Neuronal stem cell (in vitro differentiated cells): ENCODE results near the gene PTGES3. TPM values are rescaled to one million over a fixed set of nuclear protein-coding genes. Genes with fewer than 3 reads are reported as not detected.
"Not testable (repeated sequence)": the region's sequence is repeated elsewhere in the genome, so short reads cannot be mapped to it uniquely, and the experiment has no call there.

Source experiments
- DNase-seq: peaks from one replicate; pipeline ENCODE4 v3.0.0-alpha.2; 2013; ENCODE audit warnings: low spot score
- H2AFZ ChIP-seq: one replicate; pipeline ENCODE4 v1.6.1; 2013; ENCODE audit warnings: mild to moderate bottlenecking, low read length, inconsistent platforms
- H2AK5ac ChIP-seq: 2 replicates; pipeline ENCODE4 v1.6.1; 2013; ENCODE audit warnings: low read depth, mild to moderate bottlenecking, inconsistent platforms, low read length, moderate library complexity, mixed read lengths
- H2BK120ac ChIP-seq: 2 replicates; pipeline ENCODE4 v1.6.1; 2013; ENCODE audit warnings: low read depth, mild to moderate bottlenecking, inconsistent platforms, low read length, moderate library complexity, mixed read lengths
- H2BK12ac ChIP-seq: one replicate; pipeline ENCODE4 v1.6.1; 2013; ENCODE audit warnings: low read length, inconsistent platforms
- H2BK15ac ChIP-seq: 2 replicates; pipeline ENCODE4 v1.6.1; 2013; ENCODE audit warnings: mild to moderate bottlenecking, low read length, inconsistent platforms, mixed read lengths
- H2BK5ac ChIP-seq: one replicate; pipeline ENCODE4 v1.6.1; 2013; ENCODE audit warnings: inconsistent platforms, mild to moderate bottlenecking, low read length, moderate library complexity
- H3K14ac ChIP-seq: one replicate; pipeline ENCODE4 v1.6.1; 2013; ENCODE audit warnings: low read length, inconsistent platforms
- H3K18ac ChIP-seq: 2 replicates; pipeline ENCODE4 v1.6.1; 2013; ENCODE audit warnings: low read length, inconsistent platforms
- H3K23ac ChIP-seq: 2 replicates; pipeline ENCODE4 v1.6.1; 2013; ENCODE audit warnings: low read depth, mild to moderate bottlenecking, mixed read lengths, low read length, inconsistent platforms; ENCODE audit not compliant: poor library complexity
- H3K27ac ChIP-seq: replicated peaks from 3 replicates; pipeline ENCODE4 v1.5.1; 2013; ENCODE audit warnings: low read length, inconsistent platforms
- H3K27me3 ChIP-seq, 3 experiments: 2 replicates each; pipeline ENCODE4 v1.6.1; 2013; ENCODE audit warnings: low read length in 3 of 3, mild to moderate bottlenecking in 2 of 3, inconsistent platforms in 1 of 3, low read depth in 1 of 3, mixed read lengths in 1 of 3, moderate library complexity in 1 of 3; ENCODE audit not compliant: control insufficient read depth in 3 of 3, insufficient read depth in 3 of 3
- H3K36me3 ChIP-seq, 2 donors: replicated peaks in 1 of 2; 2 replicates each; pipeline ENCODE4 v1.6.1; 2013; ENCODE audit warnings: low read length in 2 of 2; ENCODE audit not compliant: control insufficient read depth in 2 of 2, insufficient read depth in 2 of 2
- H3K4ac ChIP-seq: 2 replicates; pipeline ENCODE4 v1.6.1; 2013; ENCODE audit warnings: inconsistent platforms, mild to moderate bottlenecking, low read length, moderate library complexity
- H3K4me1 ChIP-seq, 2 donors: 1 replicate in 1 of 2; 2 replicates in 1 of 2; pipeline ENCODE4 v1.6.1; 2013; ENCODE audit warnings: low read length in 2 of 2, low read depth in 1 of 2; ENCODE audit not compliant: control insufficient read depth in 2 of 2, insufficient read depth in 1 of 2
- H3K4me2 ChIP-seq: one replicate; pipeline ENCODE4 v1.6.1; 2013; ENCODE audit warnings: mild to moderate bottlenecking, low read length, inconsistent platforms; ENCODE audit not compliant: insufficient read depth, poor library complexity, severe bottlenecking
- H3K4me3 ChIP-seq, 2 donors: 2 replicates each; pipeline ENCODE4 v1.5.1; 2013; ENCODE audit warnings: low read length in 2 of 2, mild to moderate bottlenecking in 2 of 2, inconsistent platforms in 1 of 2, moderate library complexity in 1 of 2
- H3K79me1 ChIP-seq: one replicate; pipeline ENCODE4 v1.6.1; 2013; ENCODE audit warnings: low read depth, mild to moderate bottlenecking, inconsistent platforms, low read length, moderate library complexity
- H3K9ac ChIP-seq: one replicate; pipeline ENCODE4 v1.6.1; 2013; ENCODE audit warnings: mild to moderate bottlenecking, low read depth, low read length, inconsistent platforms; ENCODE audit not compliant: poor library complexity
- H3K9me3 ChIP-seq, 2 donors: replicated peaks in 1 of 2; 2 replicates each; pipeline versions ENCODE3 to v1.6.1; 2013; ENCODE audit warnings: low read length in 2 of 2, mild to moderate bottlenecking in 2 of 2, inconsistent platforms in 1 of 2, low read depth in 1 of 2, mixed read lengths in 1 of 2, moderate library complexity in 1 of 2; ENCODE audit not compliant: control insufficient read depth in 2 of 2, insufficient read depth in 1 of 2
- H4K8ac ChIP-seq: one replicate; pipeline ENCODE4 v1.6.1; 2013; ENCODE audit warnings: low read depth, mild to moderate bottlenecking, inconsistent platforms, low read length, moderate library complexity
- H4K91ac ChIP-seq: one replicate; pipeline ENCODE4 v1.6.1; 2013; ENCODE audit warnings: low read length, low read depth, mild to moderate bottlenecking, inconsistent platforms; ENCODE audit not compliant: poor library complexity
- WGBS, 2 donors: extraction: QIAGEN DNeasy Blood & Tissue Kit; methylation state at CpG; one replicate each; pipeline ENCODE4 v1.1.7; 2013; ENCODE audit warnings: missing lambda C conversion rate in 2 of 2, mixed read lengths in 1 of 2; ENCODE audit not compliant: insufficient read length in 2 of 2, insufficient replicate concordance in 1 of 2; ENCODE audit errors: extremely low coverage in 2 of 2; 5-methylcytosine and 5-hydroxymethylcytosine counted together
- polyA plus RNA-seq, 2 experiments: library from polyadenylated mRNA; stranded (reverse); fragments of 200-250 nt; gene quantifications; one replicate each; pipeline ENCODE4 v1.2.3, GENCODE V29; 2013

The PTGES3 gene
- polyA plus RNA-seq (2013, experiment 1 of 2), result 354 TPM
- polyA plus RNA-seq (2013, experiment 2 of 2), result 356 TPM

- H3K9ac ChIP-seq, result peak within 1 kb of the TSS; percentile 96
- peaks cover 2% of the 10 kb centered on the region for H3K79me1 ChIP-seq
- H2BK120ac ChIP-seq, result peak within 1 kb of the TSS; percentile 13
- peak; percentile 98 for DNase-seq
- H3K27me3 ChIP-seq, result no peaks in the 10 kb centered on the region
- peaks cover 0 to 33% of the 10 kb centered on the region in 2 donors for H3K36me3 ChIP-seq
- H4K91ac ChIP-seq, result peak within 1 kb of the TSS; percentile 98
- H3K4me1 ChIP-seq, result peaks cover 5 to 6% of the 10 kb centered on the region in 2 donors
- H3K4me2 ChIP-seq, result peak within 1 kb of the TSS; percentile 96
- peak within 1 kb of the TSS; percentile 99 for H3K27ac ChIP-seq
- peak within 1 kb of the TSS; percentile 97 for H2BK5ac ChIP-seq
- peak within 1 kb of the TSS; percentile 92 for H3K23ac ChIP-seq
- peak within 1 kb of the TSS; percentile 97 for H3K14ac ChIP-seq
- peak within 1 kb of the TSS; percentile 92 for H2AFZ ChIP-seq
- peak within 1 kb of the TSS; percentile 98 for H3K18ac ChIP-seq
- WGBS, 2 donors, result no CpG with 5 or more reads among the region's 64 CpGs
- H2BK12ac ChIP-seq, result peak within 1 kb of the TSS; percentile 42
- H4K8ac ChIP-seq, result no peak within 1 kb of the TSS
- H3K4ac ChIP-seq, result peak within 1 kb of the TSS; percentile 27
- H2AK5ac ChIP-seq, result peak within 1 kb of the TSS; percentile 28
- H3K9me3 ChIP-seq, result peaks cover 0 to 14% of the 10 kb centered on the region in 2 donors
- H2BK15ac ChIP-seq, result peak within 1 kb of the TSS; percentile 51
- peak within 1 kb of the TSS; percentile 90 to 97 for H3K4me3 ChIP-seq
Measured at GRCh38 chr12:56688129-56688845, at the start of gene PTGES3. TSS of gene PTGES3 (minus strand) at chr12:56688284. CDS start at chr12:56687999, 285 bp downstream.

- H3K4ac ChIP-seq, result no peak overlapping the region
- no peak overlapping the region for H4K91ac ChIP-seq
- no peak overlapping the region for H3K27ac ChIP-seq
- H3K9ac ChIP-seq, result no peak overlapping the region
- H3K23ac ChIP-seq, result no peak overlapping the region
- H4K8ac ChIP-seq, result no peak overlapping the region
- no peak overlapping the region for H2BK5ac ChIP-seq
- H2BK15ac ChIP-seq, result no peak overlapping the region
- H3K27me3 ChIP-seq, result no peaks in the 10 kb centered on the region
- H2BK120ac ChIP-seq, result no peak overlapping the region
- no peaks in the 10 kb centered on the region for H3K4me1 ChIP-seq
- WGBS, 2 donors, result no CpG with 5 or more reads among the region's 11 CpGs
- no peak overlapping the region for H2AFZ ChIP-seq
- H3K4me2 ChIP-seq, result no peak overlapping the region
- no peak overlapping the region for H3K14ac ChIP-seq
- peaks cover 6 to 66% of the 10 kb centered on the region in 2 donors for H3K36me3 ChIP-seq
- no peak overlapping the region for H3K4me3 ChIP-seq
- no peaks in the 10 kb centered on the region for H3K9me3 ChIP-seq
- no peak overlapping the region for H2BK12ac ChIP-seq
- peaks cover 2% of the 10 kb centered on the region for H3K79me1 ChIP-seq
- no peak overlapping the region for H3K18ac ChIP-seq
- DNase-seq, result no peak
- H2AK5ac ChIP-seq, result no peak overlapping the region
Measured at GRCh38 chr12:56728139-56728861, 40.2 kb upstream of the PTGES3 start.

GRCh38 chr12:56726196-56726675 is 38.2 kb upstream of the PTGES3 start:
- not testable (repeated sequence) for H3K14ac ChIP-seq, H2AFZ ChIP-seq, H3K4ac ChIP-seq, H4K8ac ChIP-seq, DNase-seq, H4K91ac ChIP-seq, H3K27ac ChIP-seq, H2BK15ac ChIP-seq, H2AK5ac ChIP-seq, H3K79me1 ChIP-seq, H3K18ac ChIP-seq, H3K9ac ChIP-seq, H3K23ac ChIP-seq, H3K4me2 ChIP-seq, H2BK12ac ChIP-seq, H2BK5ac ChIP-seq, H2BK120ac ChIP-seq, H3K9me3 ChIP-seq, H3K27me3 ChIP-seq
- Histone ChIP-seq H3K4me3 (peak overlapping the region in 1 of 2 donors; percentile 82), H3K36me3 (peaks cover 9 to 70% of the 10 kb centered on the region in 2 donors), H3K4me1 (peaks cover 11 to 14% of the 10 kb centered on the region in 2 donors)
- no CpG with 5 or more reads among the region's 15 CpGs for WGBS, 2 donors

- Histone ChIP-seq H3K4me3 (peak overlapping the region in 1 of 2 donors; percentile 82), H2BK12ac (no peak overlapping the region), H4K8ac (no peak overlapping the region), H4K91ac (no peak overlapping the region), H3K9me3 (no peaks in the 10 kb centered on the region), H2AFZ (peak overlapping the region; percentile 78), H3K9ac (no peak overlapping the region), H3K4ac (no peak overlapping the region), H3K23ac (no peak overlapping the region), H3K27me3 (no peaks in the 10 kb centered on the region), H3K79me1 (peaks cover 2% of the 10 kb centered on the region), H3K18ac (no peak overlapping the region), H2BK15ac (no peak overlapping the region), H2BK120ac (no peak overlapping the region), H2AK5ac (no peak overlapping the region), H3K14ac (no peak overlapping the region), H3K27ac (peak overlapping the region; percentile 92), H3K4me1 (peaks cover 14 to 15% of the 10 kb centered on the region in 2 donors), H3K36me3 (peaks cover 14 to 70% of the 10 kb centered on the region in 2 donors), H2BK5ac (peak overlapping the region; percentile 56), H3K4me2 (peak overlapping the region; percentile 75)
- DNase-seq, result no peak
- WGBS, 2 donors, result no CpG with 5 or more reads among the region's 7 CpGs
Measured at GRCh38 chr12:56725723-56726102, 37.6 kb upstream of the PTGES3 start.
